Nephron (organoid): ENCODE measurements around the gene TUBB2A.

ENCODE experiments used
- H3K27ac Mint-ChIP-seq, 3 experiments: 2 replicates each; pipeline ENCODE4 v1.8.0; 2020; ENCODE audit warnings: mixed read lengths in 3 of 3, mild to moderate bottlenecking in 2 of 3, moderate library complexity in 1 of 3
- H3K27me3 Mint-ChIP-seq: 2 replicates; pipeline ENCODE4 v1.8.0; 2021; ENCODE audit warnings: low read depth, mild to moderate bottlenecking, moderate library complexity, mixed read lengths
- H3K36me3 Mint-ChIP-seq: 2 replicates; pipeline ENCODE4 v1.8.0; 2020; ENCODE audit warnings: low read depth, mixed read lengths
- H3K4me1 Mint-ChIP-seq: 2 replicates; pipeline ENCODE4 v1.8.0; 2020; ENCODE audit warnings: mixed read lengths
- H3K4me3 Mint-ChIP-seq, 3 experiments: 2 replicates each; pipeline ENCODE4 v1.8.0; 2020; ENCODE audit warnings: mild to moderate bottlenecking in 3 of 3, mixed read lengths in 3 of 3, moderate library complexity in 2 of 3
- H3K9me3 Mint-ChIP-seq: 2 replicates; pipeline ENCODE4 v1.8.0; 2020; ENCODE audit warnings: mixed read lengths
- CTCF ChIP-seq, 3 experiments: fragments of 200-600 bp; sonication (generic); IDR thresholded peaks; one replicate each; pipeline ENCODE4 v1.5.0; 2021; ENCODE audit warnings: antibody characterized with exemption in 3 of 3; ENCODE audit not compliant: unreplicated experiment in 3 of 3

Gene TUBB2A

DNA sequence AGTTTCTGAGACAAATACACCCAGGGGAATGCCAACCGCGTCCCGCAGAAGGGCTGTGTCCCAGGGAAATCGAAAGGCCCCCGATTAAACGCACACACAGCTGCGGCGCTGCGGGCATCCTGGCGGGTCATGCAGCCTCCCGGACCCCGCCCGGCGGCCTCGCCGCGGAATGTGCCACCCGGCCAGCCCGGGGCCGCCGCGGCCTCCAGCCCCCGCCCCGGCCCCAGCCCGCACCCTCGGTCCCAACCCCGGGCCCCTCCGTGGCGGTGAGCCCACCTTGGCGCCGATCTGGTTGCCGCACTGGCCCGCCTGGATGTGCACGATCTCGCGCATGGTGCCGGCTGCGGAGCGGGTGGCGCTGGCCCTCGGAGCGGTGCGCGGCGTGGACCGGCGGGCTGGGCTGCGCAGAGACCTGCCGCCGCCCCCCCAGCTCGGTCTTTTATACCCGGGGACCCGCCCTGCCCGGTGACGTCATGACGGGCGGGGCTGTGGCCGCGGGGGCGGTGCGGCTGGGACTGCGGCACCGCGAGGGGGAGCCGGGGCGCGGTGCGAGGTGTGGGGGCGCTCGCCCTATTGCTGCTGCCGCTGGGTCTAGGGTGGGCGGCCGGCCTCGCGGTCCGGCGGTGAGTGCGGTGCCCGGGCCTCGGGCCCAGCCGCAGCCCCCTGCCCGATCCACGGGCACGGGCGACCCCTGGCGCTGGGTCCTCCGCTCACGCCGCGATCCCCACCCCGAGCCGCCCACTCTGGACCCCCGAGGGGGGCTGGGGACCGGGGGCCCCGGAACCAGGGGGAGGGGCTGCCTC is at the start of gene TUBB2A:
TSS of gene TUBB2A (minus strand) at position 414 of the 803 bp plus-strand sequence. CDS start at position 333, 81 bp downstream.
- Mint-ChIP-seq H3K27ac (peak within 1 kb of the TSS; percentile 87 to 96 (median 93)), H3K36me3 (peaks cover 23% of the 10 kb centered on the region), H3K4me1 (peaks cover 34% of the 10 kb centered on the region), H3K9me3 (no peaks in the 10 kb centered on the region), H3K27me3 (peaks cover 38% of the 10 kb centered on the region), H3K4me3 (peak within 1 kb of the TSS; percentile 82 to 99 (median 98))
- peak; percentile 22 to 60 (median 43) for TF ChIP-seq CTCF (IDR thresholded peaks at IDR 0.05; ENCODE audit: unreplicated experiment in 3 of 3)

DNA sequence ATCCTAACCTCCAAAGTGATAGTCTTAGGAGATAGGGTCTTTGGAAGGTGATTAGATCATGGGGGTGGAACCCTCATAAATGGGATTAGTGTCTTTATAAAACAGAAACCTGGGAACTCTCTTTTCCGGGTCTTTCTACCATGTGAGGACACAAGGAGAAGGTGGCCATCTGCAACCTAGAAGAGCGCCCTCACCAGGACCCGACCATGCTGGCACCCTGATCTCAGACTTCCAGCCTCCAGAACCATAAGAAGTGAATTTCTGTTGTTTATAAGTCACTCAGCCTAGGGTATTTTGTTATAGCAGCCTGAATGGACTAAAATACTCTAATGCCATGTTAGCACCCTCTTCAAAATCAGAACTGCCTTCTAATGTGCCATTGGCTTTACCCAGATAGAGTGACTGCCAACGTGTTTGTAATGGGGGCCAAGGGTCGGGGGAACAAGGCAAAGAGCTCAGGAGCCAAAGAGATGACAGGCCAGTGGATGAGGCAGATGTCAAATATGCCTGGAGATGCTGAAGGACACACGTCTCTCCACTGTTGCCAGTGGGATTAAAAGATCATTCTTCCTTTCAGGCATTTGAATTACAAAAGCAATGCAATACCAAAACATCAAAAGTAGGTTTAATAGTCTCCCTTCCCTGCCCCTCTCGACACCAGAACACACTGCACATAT is 49.1 kb upstream of the TUBB2A start:
- H3K4me1 Mint-ChIP-seq, result peaks cover 15% of the 10 kb centered on the region
- TF ChIP-seq CTCF (IDR thresholded peaks at IDR 0.05; ENCODE audit: unreplicated experiment in 3 of 3), result no peak
- no peak overlapping the region for H3K27ac Mint-ChIP-seq
- H3K36me3 Mint-ChIP-seq, result no peaks in the 10 kb centered on the region
- H3K27me3 Mint-ChIP-seq, result peaks cover 11% of the 10 kb centered on the region
- peaks cover 17% of the 10 kb centered on the region for H3K9me3 Mint-ChIP-seq
- no peak overlapping the region for H3K4me3 Mint-ChIP-seq

DNA sequence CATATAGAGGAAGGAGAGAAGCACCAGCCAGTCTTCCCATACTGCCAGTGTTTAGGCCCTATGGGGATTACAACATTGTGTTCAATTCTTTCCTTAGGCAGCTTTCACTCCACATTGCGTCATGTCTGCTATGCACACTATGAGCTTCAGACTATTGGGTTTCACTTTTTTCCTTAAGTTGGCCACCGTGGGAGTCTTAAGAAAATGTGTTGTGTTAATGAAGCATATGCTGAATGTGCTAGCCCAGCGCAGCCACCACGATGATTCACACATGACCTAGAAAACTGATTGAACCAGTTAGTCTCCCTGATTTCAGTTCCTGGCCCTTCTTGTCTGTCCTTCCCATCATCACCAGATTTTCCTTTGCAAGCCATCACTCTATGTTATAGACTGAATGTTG is 48.6 kb upstream of the TUBB2A start:
- Mint-ChIP-seq H3K27ac (no peak overlapping the region), H3K27me3 (peaks cover 11% of the 10 kb centered on the region), H3K9me3 (peaks cover 17% of the 10 kb centered on the region), H3K4me3 (no peak overlapping the region), H3K36me3 (no peaks in the 10 kb centered on the region), H3K4me1 (peaks cover 15% of the 10 kb centered on the region)
- no peak for TF ChIP-seq CTCF (IDR thresholded peaks at IDR 0.05; ENCODE audit: unreplicated experiment in 3 of 3)

GRCh38 chr6:3204921-3205320 is 47.6 kb upstream of the TUBB2A start:
- TF ChIP-seq CTCF (IDR thresholded peaks at IDR 0.05; ENCODE audit: unreplicated experiment in 3 of 3), result no peak
- peaks cover 23% of the 10 kb centered on the region for H3K9me3 Mint-ChIP-seq
- H3K4me1 Mint-ChIP-seq, result peaks cover 15% of the 10 kb centered on the region
- H3K4me3 Mint-ChIP-seq, result no peak overlapping the region
- H3K27ac Mint-ChIP-seq, result no peak overlapping the region
- no peaks in the 10 kb centered on the region for H3K36me3 Mint-ChIP-seq
- peaks cover 11% of the 10 kb centered on the region for H3K27me3 Mint-ChIP-seq

- no peak for TF ChIP-seq CTCF (IDR thresholded peaks at IDR 0.05; ENCODE audit: unreplicated experiment in 3 of 3)
- peaks cover 6% of the 10 kb centered on the region for H3K27me3 Mint-ChIP-seq
- H3K27ac Mint-ChIP-seq, result no peak overlapping the region
- H3K9me3 Mint-ChIP-seq, result peaks cover 28% of the 10 kb centered on the region
- no peaks in the 10 kb centered on the region for H3K36me3 Mint-ChIP-seq
- H3K4me3 Mint-ChIP-seq, result no peak overlapping the region
- H3K4me1 Mint-ChIP-seq, result peaks cover 3% of the 10 kb centered on the region
These were observed 45.8 kb upstream of the TUBB2A start for GRCh38 chr6:3202999-3203696.
